PC-3 (cell line): ENCODE results near the gene SPAG4.

Experiments
- EZH2 ChIP-seq: fragments of 300-600 bp; sonication (generic); IDR thresholded peaks from one replicate; pipeline ENCODE4 v1.6.1; 2017; ENCODE audit warnings: antibody characterized with exemption, mild to moderate bottlenecking, low read length; ENCODE audit not compliant: unreplicated experiment
- EZH2phosphoT487 ChIP-seq: fragments of 300-600 bp; sonication (generic); IDR thresholded peaks from 2 replicates; pipeline ENCODE4 v1.6.1; 2018; ENCODE audit warnings: mild to moderate bottlenecking, antibody characterized with exemption, low read length, borderline replicate concordance
- TF ChIP-seq, protein P1 (sequence below): fragments of 300-600 bp; sonication (generic); conservative IDR thresholded peaks from 2 replicates; pipeline ENCODE4 v1.5.1; 2017; ENCODE audit warnings: antibody characterized with exemption, low read depth, mild to moderate bottlenecking, low read length

- TF ChIP-seq, protein P1, sequence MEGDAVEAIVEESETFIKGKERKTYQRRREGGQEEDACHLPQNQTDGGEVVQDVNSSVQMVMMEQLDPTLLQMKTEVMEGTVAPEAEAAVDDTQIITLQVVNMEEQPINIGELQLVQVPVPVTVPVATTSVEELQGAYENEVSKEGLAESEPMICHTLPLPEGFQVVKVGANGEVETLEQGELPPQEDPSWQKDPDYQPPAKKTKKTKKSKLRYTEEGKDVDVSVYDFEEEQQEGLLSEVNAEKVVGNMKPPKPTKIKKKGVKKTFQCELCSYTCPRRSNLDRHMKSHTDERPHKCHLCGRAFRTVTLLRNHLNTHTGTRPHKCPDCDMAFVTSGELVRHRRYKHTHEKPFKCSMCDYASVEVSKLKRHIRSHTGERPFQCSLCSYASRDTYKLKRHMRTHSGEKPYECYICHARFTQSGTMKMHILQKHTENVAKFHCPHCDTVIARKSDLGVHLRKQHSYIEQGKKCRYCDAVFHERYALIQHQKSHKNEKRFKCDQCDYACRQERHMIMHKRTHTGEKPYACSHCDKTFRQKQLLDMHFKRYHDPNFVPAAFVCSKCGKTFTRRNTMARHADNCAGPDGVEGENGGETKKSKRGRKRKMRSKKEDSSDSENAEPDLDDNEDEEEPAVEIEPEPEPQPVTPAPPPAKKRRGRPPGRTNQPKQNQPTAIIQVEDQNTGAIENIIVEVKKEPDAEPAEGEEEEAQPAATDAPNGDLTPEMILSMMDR = no peak
- TF ChIP-seq EZH2 (no peak), EZH2phosphoT487 (no peak)
These were observed 33.5 kb upstream of the SPAG4 start for GRCh38 chr20:35582131-35582530.
